ENCODE results near the gene DKK3. TPM values are rescaled to one million over a fixed set of nuclear protein-coding genes. Genes with fewer than 3 reads are reported as not detected.
A peak's percentile ranks its signal among the peaks of the same experiment; 100 is the strongest.

The DKK3 gene
- total RNA-seq, 3 donors from 2014 or later (not counting 1 experiment from before 2014, with no cell fraction given): 0.16 to 0.70 TPM; not detected in 1

- peaks cover 0 to 6% of the 10 kb centered on the region in 2 donors for H3K4me1 Mint-ChIP-seq
- H3K9me3 Mint-ChIP-seq: no peaks in the 10 kb centered on the region
- no peak overlapping the region for H3K4me3 ChIP-seq (ENCODE audit: low read length)
- no peak overlapping the region for H3K27ac Mint-ChIP-seq
- 91% methylated on average over 11 of the region's 11 CpGs for WGBS (ENCODE audit: insufficient coverage)
- H3K36me3 Mint-ChIP-seq: no peaks in the 10 kb centered on the region
- peaks cover 21% of the 10 kb centered on the region for H3K4me1 ChIP-seq (ENCODE audit: control insufficient read depth, insufficient read depth, low read length)
- H3K36me3 ChIP-seq (ENCODE audit: control insufficient read depth, insufficient read depth, low read length): no peaks in the 10 kb centered on the region
- peaks cover 10 to 43% of the 10 kb centered on the region in 2 donors for H3K27me3 Mint-ChIP-seq (ENCODE audit: low read depth in 2 of 2)
- DNase-seq (no peak), ATAC-seq (no peak)
- H3K27me3 ChIP-seq (ENCODE audit: control insufficient read depth, insufficient read depth, low read length): no peaks in the 10 kb centered on the region
- H3K4me3 Mint-ChIP-seq: no peak overlapping the region
- TF ChIP-seq CTCF (IDR thresholded peaks at IDR 0.05): no peak
- no peaks in the 10 kb centered on the region for H3K9me3 ChIP-seq (ENCODE audit: control insufficient read depth, insufficient read depth, low read length)
- intact Hi-C loops (cut with micrococcal nuclease): no loop called here
- H3K27ac ChIP-seq (ENCODE audit: low read length): no peak overlapping the region
Observed at GRCh38 chr11:11996321-11997048, 11.9 kb downstream of the DKK3 start.

- Mint-ChIP-seq H3K27me3 (ENCODE audit: low read depth in 2 of 2) (peaks cover 12 to 40% of the 10 kb centered on the region in 2 donors), H3K4me3 (no peak overlapping the region), H3K36me3 (no peaks in the 10 kb centered on the region), H3K4me1 (peaks cover 0 to 6% of the 10 kb centered on the region in 2 donors), H3K9me3 (no peaks in the 10 kb centered on the region), H3K27ac (no peak overlapping the region)
- peak overlapping the region; percentile 2 for H3K27ac ChIP-seq (ENCODE audit: low read length)
- DNase-seq: peak in 1 of 2 donors; percentile 69
- no peak for TF ChIP-seq CTCF (IDR thresholded peaks at IDR 0.05)
- no peaks in the 10 kb centered on the region for H3K36me3 ChIP-seq (ENCODE audit: control insufficient read depth, insufficient read depth, low read length)
- intact Hi-C loops (cut with micrococcal nuclease): no loop called here
- H3K9me3 ChIP-seq (ENCODE audit: control insufficient read depth, insufficient read depth, low read length): no peaks in the 10 kb centered on the region
- peak; percentile 74 to 88 (median 80) for ATAC-seq
- 55% methylated on average over 6 of the region's 6 CpGs for WGBS (ENCODE audit: insufficient coverage)
- no peaks in the 10 kb centered on the region for H3K27me3 ChIP-seq (ENCODE audit: control insufficient read depth, insufficient read depth, low read length)
- H3K4me3 ChIP-seq (ENCODE audit: low read length): no peak overlapping the region
- peaks cover 21% of the 10 kb centered on the region for H3K4me1 ChIP-seq (ENCODE audit: control insufficient read depth, insufficient read depth, low read length)
Observed at GRCh38 chr11:11995601-11996000, 12.8 kb downstream of the DKK3 start.

- H3K27ac Mint-ChIP-seq: no peak overlapping the region
- Histone ChIP-seq H3K27me3 (ENCODE audit: control insufficient read depth, insufficient read depth, low read length) (no peaks in the 10 kb centered on the region), H3K36me3 (ENCODE audit: control insufficient read depth, insufficient read depth, low read length) (no peaks in the 10 kb centered on the region), H3K4me1 (ENCODE audit: control insufficient read depth, insufficient read depth, low read length) (peaks cover 19% of the 10 kb centered on the region), H3K9me3 (ENCODE audit: control insufficient read depth, insufficient read depth, low read length) (no peaks in the 10 kb centered on the region), H3K4me3 (ENCODE audit: low read length) (no peak overlapping the region), H3K27ac (ENCODE audit: low read length) (no peak overlapping the region)
- no peak for ATAC-seq
- no peaks in the 10 kb centered on the region for H3K9me3 Mint-ChIP-seq
- DNase-seq: no peak
- peaks cover 13 to 29% of the 10 kb centered on the region in 2 donors for H3K27me3 Mint-ChIP-seq (ENCODE audit: low read depth in 2 of 2)
- intact Hi-C loops (cut with micrococcal nuclease): no loop called here
- no peak for TF ChIP-seq CTCF (IDR thresholded peaks at IDR 0.05)
- peaks cover 0 to 6% of the 10 kb centered on the region in 2 donors for H3K4me1 Mint-ChIP-seq
- 93% methylated on average over 8 of the region's 8 CpGs for WGBS (ENCODE audit: insufficient coverage)
- H3K36me3 Mint-ChIP-seq: no peaks in the 10 kb centered on the region
- no peak overlapping the region for H3K4me3 Mint-ChIP-seq
Observed at GRCh38 chr11:11993839-11994238, 14.6 kb downstream of the DKK3 start.
